HL-60 (cell line): ENCODE results near the gene CFAP20DC.
"Not testable (repeated sequence)": the region's sequence is repeated elsewhere in the genome, so short reads cannot be mapped to it uniquely, and the experiment has no call there.

Source experiments
- DNase-seq, 2 experiments: peaks; one replicate each; pipeline ENCODE4 v3.0.0-alpha.2; 2010 to 2020; ENCODE audit warnings: low read depth in 1 of 2, low spot score in 1 of 2
- H3K27ac ChIP-seq: fragments of 250-450 bp; sonication (Bioruptor Pico); replicated peaks from 2 replicates; pipeline ENCODE4 v1.5.1; 2020; ENCODE audit warnings: mild to moderate bottlenecking, moderate library complexity
- H3K27me3 ChIP-seq: fragments of 250-450 bp; sonication (Bioruptor Pico); 2 replicates; pipeline ENCODE4 v1.5.1; 2021; ENCODE audit warnings: mild to moderate bottlenecking, moderate library complexity; ENCODE audit not compliant: insufficient read depth, poor library complexity, severe bottlenecking
- H3K4me3 ChIP-seq: replicated peaks from 2 replicates; pipeline ENCODE4 v1.5.1; 2011; ENCODE audit warnings: mild to moderate bottlenecking, control low read depth, low read length; ENCODE audit not compliant: insufficient read depth
- GABPA ChIP-seq: IDR thresholded peaks from 2 replicates; pipeline ENCODE4 v1.6.1; 2012; ENCODE audit warnings: low read depth
- POLR2AphosphoS5 ChIP-seq: IDR thresholded peaks from 2 replicates; pipeline ENCODE4 v1.6.1; 2012; ENCODE audit warnings: low read depth
- SPI1 ChIP-seq: IDR thresholded peaks from 2 replicates; pipeline ENCODE4 v1.6.1; 2012; ENCODE audit warnings: low read depth, mild to moderate bottlenecking, borderline replicate concordance
- TF ChIP-seq, protein P1 (sequence below): IDR thresholded peaks from 2 replicates; pipeline ENCODE4 v1.6.1; 2012; ENCODE audit warnings: low read depth; ENCODE audit not compliant: insufficient replicate concordance
- TF ChIP-seq, protein P2 (sequence below): IDR thresholded peaks from one replicate; pipeline ENCODE4 v1.5.1; 2011; ENCODE audit warnings: low read length, control low read depth, inconsistent platforms; ENCODE audit not compliant: insufficient read depth

The CFAP20DC gene

GRCh38 chr3:58704745-58705144 is 345.1 kb downstream of the CFAP20DC start:
- DNase-seq: no peak
- TF ChIP-seq POLR2AphosphoS5 (no peak), GABPA (no peak), SPI1 (no peak)
- TF ChIP-seq, protein P1, sequence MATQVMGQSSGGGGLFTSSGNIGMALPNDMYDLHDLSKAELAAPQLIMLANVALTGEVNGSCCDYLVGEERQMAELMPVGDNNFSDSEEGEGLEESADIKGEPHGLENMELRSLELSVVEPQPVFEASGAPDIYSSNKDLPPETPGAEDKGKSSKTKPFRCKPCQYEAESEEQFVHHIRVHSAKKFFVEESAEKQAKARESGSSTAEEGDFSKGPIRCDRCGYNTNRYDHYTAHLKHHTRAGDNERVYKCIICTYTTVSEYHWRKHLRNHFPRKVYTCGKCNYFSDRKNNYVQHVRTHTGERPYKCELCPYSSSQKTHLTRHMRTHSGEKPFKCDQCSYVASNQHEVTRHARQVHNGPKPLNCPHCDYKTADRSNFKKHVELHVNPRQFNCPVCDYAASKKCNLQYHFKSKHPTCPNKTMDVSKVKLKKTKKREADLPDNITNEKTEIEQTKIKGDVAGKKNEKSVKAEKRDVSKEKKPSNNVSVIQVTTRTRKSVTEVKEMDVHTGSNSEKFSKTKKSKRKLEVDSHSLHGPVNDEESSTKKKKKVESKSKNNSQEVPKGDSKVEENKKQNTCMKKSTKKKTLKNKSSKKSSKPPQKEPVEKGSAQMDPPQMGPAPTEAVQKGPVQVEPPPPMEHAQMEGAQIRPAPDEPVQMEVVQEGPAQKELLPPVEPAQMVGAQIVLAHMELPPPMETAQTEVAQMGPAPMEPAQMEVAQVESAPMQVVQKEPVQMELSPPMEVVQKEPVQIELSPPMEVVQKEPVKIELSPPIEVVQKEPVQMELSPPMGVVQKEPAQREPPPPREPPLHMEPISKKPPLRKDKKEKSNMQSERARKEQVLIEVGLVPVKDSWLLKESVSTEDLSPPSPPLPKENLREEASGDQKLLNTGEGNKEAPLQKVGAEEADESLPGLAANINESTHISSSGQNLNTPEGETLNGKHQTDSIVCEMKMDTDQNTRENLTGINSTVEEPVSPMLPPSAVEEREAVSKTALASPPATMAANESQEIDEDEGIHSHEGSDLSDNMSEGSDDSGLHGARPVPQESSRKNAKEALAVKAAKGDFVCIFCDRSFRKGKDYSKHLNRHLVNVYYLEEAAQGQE: no peak
- TF ChIP-seq, protein P2, sequence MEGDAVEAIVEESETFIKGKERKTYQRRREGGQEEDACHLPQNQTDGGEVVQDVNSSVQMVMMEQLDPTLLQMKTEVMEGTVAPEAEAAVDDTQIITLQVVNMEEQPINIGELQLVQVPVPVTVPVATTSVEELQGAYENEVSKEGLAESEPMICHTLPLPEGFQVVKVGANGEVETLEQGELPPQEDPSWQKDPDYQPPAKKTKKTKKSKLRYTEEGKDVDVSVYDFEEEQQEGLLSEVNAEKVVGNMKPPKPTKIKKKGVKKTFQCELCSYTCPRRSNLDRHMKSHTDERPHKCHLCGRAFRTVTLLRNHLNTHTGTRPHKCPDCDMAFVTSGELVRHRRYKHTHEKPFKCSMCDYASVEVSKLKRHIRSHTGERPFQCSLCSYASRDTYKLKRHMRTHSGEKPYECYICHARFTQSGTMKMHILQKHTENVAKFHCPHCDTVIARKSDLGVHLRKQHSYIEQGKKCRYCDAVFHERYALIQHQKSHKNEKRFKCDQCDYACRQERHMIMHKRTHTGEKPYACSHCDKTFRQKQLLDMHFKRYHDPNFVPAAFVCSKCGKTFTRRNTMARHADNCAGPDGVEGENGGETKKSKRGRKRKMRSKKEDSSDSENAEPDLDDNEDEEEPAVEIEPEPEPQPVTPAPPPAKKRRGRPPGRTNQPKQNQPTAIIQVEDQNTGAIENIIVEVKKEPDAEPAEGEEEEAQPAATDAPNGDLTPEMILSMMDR: no peak
- Histone ChIP-seq H3K27ac (no peak overlapping the region), H3K27me3 (no peaks in the 10 kb centered on the region), H3K4me3 (no peak overlapping the region)

GRCh38 chr3:58704304-58704703 is 345.5 kb downstream of the CFAP20DC start:
- DNase-seq, H3K27ac ChIP-seq, H3K27me3 ChIP-seq, H3K4me3 ChIP-seq: not testable (repeated sequence)

- no peaks in the 10 kb centered on the region for H3K27me3 ChIP-seq
- TF ChIP-seq, protein P2: no peak
- TF ChIP-seq, protein P1: no peak
- TF ChIP-seq POLR2AphosphoS5: no peak
- no peak for TF ChIP-seq SPI1
- no peak for TF ChIP-seq GABPA
- H3K4me3 ChIP-seq: no peak overlapping the region
- DNase-seq: no peak
- H3K27ac ChIP-seq: no peak overlapping the region
Observed at GRCh38 chr3:58698246-58698645, 351.6 kb downstream of the CFAP20DC start.

DNA sequence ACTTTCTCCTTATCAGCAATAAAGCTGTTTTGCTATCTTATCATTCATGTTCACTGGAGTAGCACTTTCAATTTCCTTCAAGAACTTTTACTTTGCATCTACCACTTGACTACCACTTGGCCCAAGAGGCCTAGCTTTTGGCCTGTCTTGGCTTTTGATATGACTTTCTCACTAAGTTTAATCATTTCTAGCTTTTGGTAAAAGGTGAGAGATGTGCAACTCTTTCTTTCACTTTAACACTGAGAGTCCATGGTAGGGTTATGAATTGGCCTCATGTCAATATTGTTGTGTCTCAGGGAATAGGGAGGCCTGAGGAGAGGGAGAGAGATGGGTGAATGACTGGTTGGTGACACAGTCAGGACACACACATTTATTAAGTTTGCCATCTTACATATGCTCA is 352.3 kb downstream of the CFAP20DC start:
- Histone ChIP-seq H3K27me3 (no peaks in the 10 kb centered on the region), H3K4me3 (no peak overlapping the region), H3K27ac (no peak overlapping the region)
- no peak for DNase-seq
- TF ChIP-seq, protein P2: no peak
- TF ChIP-seq POLR2AphosphoS5: no peak
- TF ChIP-seq SPI1: no peak

DNA sequence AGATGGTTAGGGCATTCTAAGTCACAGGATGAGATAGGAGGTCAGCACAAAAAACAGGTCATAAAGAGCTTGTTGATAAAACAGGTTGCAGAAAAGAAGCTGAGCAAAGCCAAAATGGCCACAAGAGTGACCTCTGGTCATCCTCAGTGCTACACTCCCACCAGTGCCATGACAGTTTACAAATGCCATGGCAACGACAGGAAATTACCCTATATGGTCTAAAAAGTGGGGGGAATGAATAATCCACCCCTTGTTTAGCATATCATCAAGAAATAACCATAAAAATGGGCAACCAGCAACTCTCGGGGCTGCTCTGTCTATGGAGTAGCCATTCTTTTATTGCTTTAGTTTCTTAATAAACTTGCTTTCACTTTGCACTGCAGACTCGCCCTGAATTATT is 353.0 kb downstream of the CFAP20DC start:
- not testable (repeated sequence) for DNase-seq, H3K27ac ChIP-seq, H3K27me3 ChIP-seq, H3K4me3 ChIP-seq
